Measurements from ENCODE around the gene MALT1. TPM values are rescaled to one million over a fixed set of nuclear protein-coding genes. Genes with fewer than 3 reads are reported as not detected.

Gene MALT1
- total RNA-seq, 3 donors from 2014 or later (not counting 1 experiment from before 2014, with no cell fraction given): 49.8 to 55.8 (median 54.5) TPM

GRCh38 chr18:58761241-58761969 is 90.1 kb downstream of the MALT1 start:
- no peaks in the 10 kb centered on the region for H3K27me3 ChIP-seq (ENCODE audit: control insufficient read depth, insufficient read depth, low read length)
- peaks cover 21% of the 10 kb centered on the region for H3K4me1 ChIP-seq (ENCODE audit: control insufficient read depth, insufficient read depth, low read length)
- Mint-ChIP-seq H3K27ac (no peak overlapping the region), H3K4me1 (peaks cover 11% of the 10 kb centered on the region in 2 donors), H3K36me3 (no peaks in the 10 kb centered on the region), H3K4me3 (no peak overlapping the region), H3K9me3 (no peaks in the 10 kb centered on the region), H3K27me3 (ENCODE audit: low read depth in 2 of 2) (peaks cover 14 to 17% of the 10 kb centered on the region in 2 donors)
- H3K4me3 ChIP-seq (ENCODE audit: low read length): no peak overlapping the region
- no peaks in the 10 kb centered on the region for H3K36me3 ChIP-seq (ENCODE audit: control insufficient read depth, insufficient read depth, low read length)
- TF ChIP-seq CTCF (IDR thresholded peaks at IDR 0.05): no peak
- H3K27ac ChIP-seq (ENCODE audit: low read length): no peak overlapping the region
- intact Hi-C loops (cut with micrococcal nuclease): loop anchor here (5.0 kb wide), 1 partner anchor 89 kb away; the partner anchor contains the start of gene MALT1
- ATAC-seq: peak in 1 of 3 donors; percentile 47
- WGBS (ENCODE audit: insufficient coverage): 48% methylated on average over 13 of the region's 14 CpGs
- no peaks in the 10 kb centered on the region for H3K9me3 ChIP-seq (ENCODE audit: control insufficient read depth, insufficient read depth, low read length)
- no peak for DNase-seq

GRCh38 chr18:58761970-58762780 is 90.9 kb downstream of the MALT1 start:
- H3K36me3 ChIP-seq (ENCODE audit: control insufficient read depth, insufficient read depth, low read length): no peaks in the 10 kb centered on the region
- H3K36me3 Mint-ChIP-seq: no peaks in the 10 kb centered on the region
- no peak overlapping the region for H3K27ac Mint-ChIP-seq
- H3K4me1 Mint-ChIP-seq: peaks cover 11% of the 10 kb centered on the region in 2 donors
- DNase-seq (no peak), ATAC-seq (no peak)
- H3K9me3 ChIP-seq (ENCODE audit: control insufficient read depth, insufficient read depth, low read length): no peaks in the 10 kb centered on the region
- no peaks in the 10 kb centered on the region for H3K9me3 Mint-ChIP-seq
- TF ChIP-seq CTCF (IDR thresholded peaks at IDR 0.05): no peak
- H3K4me3 Mint-ChIP-seq: no peak overlapping the region
- no peaks in the 10 kb centered on the region for H3K27me3 ChIP-seq (ENCODE audit: control insufficient read depth, insufficient read depth, low read length)
- peaks cover 21 to 24% of the 10 kb centered on the region in 2 donors for H3K27me3 Mint-ChIP-seq (ENCODE audit: low read depth in 2 of 2)
- no peak overlapping the region for H3K4me3 ChIP-seq (ENCODE audit: low read length)
- H3K4me1 ChIP-seq (ENCODE audit: control insufficient read depth, insufficient read depth, low read length): peaks cover 21% of the 10 kb centered on the region
- intact Hi-C loops (cut with micrococcal nuclease): loop anchor here (5.0 kb wide), 1 partner anchor 90 kb away; the partner anchor contains the start of gene MALT1
- WGBS (ENCODE audit: insufficient coverage): 90% methylated on average over 12 of the region's 15 CpGs
- H3K27ac ChIP-seq (ENCODE audit: low read length): no peak overlapping the region

DNA sequence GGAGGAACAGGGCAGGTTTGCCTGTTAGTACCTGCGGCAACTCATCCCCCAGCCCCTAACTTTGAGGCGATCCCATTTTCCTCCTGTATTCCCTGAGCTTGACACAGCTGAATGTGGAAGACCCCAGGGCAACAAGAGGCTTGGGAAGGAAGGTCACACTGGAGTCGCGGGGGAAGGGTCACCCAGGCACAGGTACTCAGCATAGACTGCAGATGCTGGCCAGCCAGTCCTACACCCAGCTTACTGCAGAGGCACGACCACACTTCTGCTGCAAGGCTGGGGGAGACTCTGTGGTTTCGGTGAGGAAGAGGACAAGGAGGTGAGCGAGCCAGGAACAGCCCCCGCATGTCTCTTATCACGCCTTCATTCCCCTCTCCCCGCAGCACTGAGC is 91.5 kb downstream of the MALT1 start:
- no peak overlapping the region for H3K27ac Mint-ChIP-seq
- no peaks in the 10 kb centered on the region for H3K36me3 Mint-ChIP-seq
- peaks cover 25 to 28% of the 10 kb centered on the region in 2 donors for H3K27me3 Mint-ChIP-seq (ENCODE audit: low read depth in 2 of 2)
- intact Hi-C loops (cut with micrococcal nuclease): loop anchor here (5.0 kb wide), 1 partner anchor 90 kb away; the partner anchor contains the start of gene MALT1
- Histone ChIP-seq H3K4me3 (ENCODE audit: low read length) (no peak overlapping the region), H3K4me1 (ENCODE audit: control insufficient read depth, insufficient read depth, low read length) (peaks cover 21% of the 10 kb centered on the region), H3K9me3 (ENCODE audit: control insufficient read depth, insufficient read depth, low read length) (no peaks in the 10 kb centered on the region), H3K27me3 (ENCODE audit: control insufficient read depth, insufficient read depth, low read length) (no peaks in the 10 kb centered on the region), H3K27ac (ENCODE audit: low read length) (no peak overlapping the region), H3K36me3 (ENCODE audit: control insufficient read depth, insufficient read depth, low read length) (no peaks in the 10 kb centered on the region)
- H3K4me3 Mint-ChIP-seq: no peak overlapping the region
- no peaks in the 10 kb centered on the region for H3K9me3 Mint-ChIP-seq
- no peak for TF ChIP-seq CTCF (IDR thresholded peaks at IDR 0.05)
- peaks cover 11% of the 10 kb centered on the region in 2 donors for H3K4me1 Mint-ChIP-seq
- no peak for DNase-seq
- no peak for ATAC-seq
- 57% methylated on average over 10 of the region's 10 CpGs for WGBS (ENCODE audit: insufficient coverage)

Data from natural killer cell (primary cell).